Brain microvascular endothelial cell (primary cell): ENCODE results near the gene GGA3.
"Not testable (repeated sequence)": the region's sequence is repeated elsewhere in the genome, so short reads cannot be mapped to it uniquely, and the experiment has no call there.

Experiments
- DNase-seq: peaks from one replicate; pipeline ENCODE4 v3.0.0-alpha.2; 2020
- H3K27ac ChIP-seq: fragments of 250-450 bp; sonication (Bioruptor Pico); 2 replicates; pipeline ENCODE4 v1.5.1; 2020; ENCODE audit warnings: mild to moderate bottlenecking, moderate library complexity
- H3K27me3 ChIP-seq: fragments of 250-450 bp; sonication (Bioruptor Pico); replicated peaks from 2 replicates; pipeline ENCODE4 v1.5.1; 2020; ENCODE audit warnings: mild to moderate bottlenecking
- H3K36me3 ChIP-seq: fragments of 250-450 bp; sonication (Bioruptor Pico); replicated peaks from 2 replicates; pipeline ENCODE4 v1.5.1; 2020; ENCODE audit warnings: mild to moderate bottlenecking
- H3K4me3 ChIP-seq: 2 replicates; pipeline ENCODE4 v1.5.1; 2011; ENCODE audit warnings: low read depth, mild to moderate bottlenecking, control low read depth, low read length, moderate library complexity
- in situ Hi-C: cut with HindIII; loops from 2 replicates; pipeline ENCODE4 v1.10.0; 2017; ENCODE audit warnings: low sequenced_read_pairs, low pct_ligation_motif_present
- TF ChIP-seq, protein P1 (sequence below): IDR thresholded peaks from 2 replicates; pipeline ENCODE4 v1.5.1; 2011; ENCODE audit warnings: low read depth, mild to moderate bottlenecking, moderate library complexity, low read length, control low read depth, inconsistent platforms; ENCODE audit errors: missing control alignments

The GGA3 gene

DNA sequence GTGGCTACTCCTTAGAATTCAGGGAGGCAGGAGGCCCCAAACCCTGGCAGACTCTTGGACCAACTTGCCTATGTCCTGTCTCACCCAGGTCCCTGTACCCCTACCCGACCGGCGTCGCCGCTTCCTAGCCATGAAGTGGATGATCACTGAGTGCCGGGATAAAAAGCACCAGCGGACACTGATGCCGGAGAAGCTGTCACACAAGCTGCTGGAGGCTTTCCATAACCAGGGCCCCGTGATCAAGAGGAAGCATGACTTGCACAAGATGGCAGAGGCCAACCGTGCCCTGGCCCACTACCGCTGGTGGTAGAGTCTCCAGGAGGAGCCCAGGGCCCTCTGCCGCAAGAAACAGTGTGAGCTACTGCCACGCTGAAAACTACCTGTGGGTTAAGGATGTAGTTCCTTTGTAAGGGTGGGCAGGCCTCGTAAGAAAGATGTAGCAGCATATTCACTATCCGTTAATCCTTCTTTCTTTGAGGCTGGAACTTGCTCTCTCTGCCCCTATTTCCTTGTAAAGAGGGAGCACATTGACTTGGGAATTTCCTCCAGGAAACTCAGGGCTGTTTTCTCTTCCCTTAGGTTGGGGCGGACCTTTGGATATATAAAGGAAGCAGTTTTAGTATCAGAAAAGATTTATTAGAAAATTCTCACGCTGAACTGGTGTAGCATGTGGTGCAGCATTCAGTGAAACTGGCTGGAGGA is 4.4 kb upstream of the GGA3 start:
- in situ Hi-C loops = no loop called here
- TF ChIP-seq, protein P1, sequence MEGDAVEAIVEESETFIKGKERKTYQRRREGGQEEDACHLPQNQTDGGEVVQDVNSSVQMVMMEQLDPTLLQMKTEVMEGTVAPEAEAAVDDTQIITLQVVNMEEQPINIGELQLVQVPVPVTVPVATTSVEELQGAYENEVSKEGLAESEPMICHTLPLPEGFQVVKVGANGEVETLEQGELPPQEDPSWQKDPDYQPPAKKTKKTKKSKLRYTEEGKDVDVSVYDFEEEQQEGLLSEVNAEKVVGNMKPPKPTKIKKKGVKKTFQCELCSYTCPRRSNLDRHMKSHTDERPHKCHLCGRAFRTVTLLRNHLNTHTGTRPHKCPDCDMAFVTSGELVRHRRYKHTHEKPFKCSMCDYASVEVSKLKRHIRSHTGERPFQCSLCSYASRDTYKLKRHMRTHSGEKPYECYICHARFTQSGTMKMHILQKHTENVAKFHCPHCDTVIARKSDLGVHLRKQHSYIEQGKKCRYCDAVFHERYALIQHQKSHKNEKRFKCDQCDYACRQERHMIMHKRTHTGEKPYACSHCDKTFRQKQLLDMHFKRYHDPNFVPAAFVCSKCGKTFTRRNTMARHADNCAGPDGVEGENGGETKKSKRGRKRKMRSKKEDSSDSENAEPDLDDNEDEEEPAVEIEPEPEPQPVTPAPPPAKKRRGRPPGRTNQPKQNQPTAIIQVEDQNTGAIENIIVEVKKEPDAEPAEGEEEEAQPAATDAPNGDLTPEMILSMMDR = no peak
- DNase-seq = no peak

DNA sequence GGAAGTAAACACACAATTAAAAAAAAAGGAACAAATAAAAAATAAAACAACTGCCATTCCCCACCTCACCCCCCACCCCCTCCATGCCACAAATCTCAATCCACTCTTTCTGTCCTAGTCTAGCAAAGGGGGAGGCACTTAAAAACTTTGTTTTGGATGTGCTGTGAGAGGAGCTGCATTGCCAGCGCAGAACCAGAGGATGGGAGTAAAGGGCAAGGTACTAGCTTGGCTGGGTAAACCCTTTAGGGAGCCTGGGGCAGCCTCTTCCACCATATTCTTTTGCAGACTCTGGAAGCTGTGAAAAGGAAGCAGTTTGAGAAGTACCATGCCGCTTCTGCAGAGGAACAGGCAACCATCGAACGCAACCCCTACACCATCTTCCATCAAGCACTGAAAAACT is 1.6 kb upstream of the GGA3 start:
- no peak overlapping the region for H3K4me3 ChIP-seq
- no peak overlapping the region for H3K27ac ChIP-seq
- DNase-seq = no peak
- in situ Hi-C loops = no loop called here
- TF ChIP-seq, protein P1 = peak; percentile 10
- no peaks in the 10 kb centered on the region for H3K27me3 ChIP-seq
- H3K36me3 ChIP-seq = peaks cover 17% of the 10 kb centered on the region

More for the DNA sequence above, 4.4 kb upstream of the GGA3 start:
- Histone ChIP-seq H3K4me3 (no peak overlapping the region), H3K27me3 (no peaks in the 10 kb centered on the region), H3K36me3 (peaks cover 17% of the 10 kb centered on the region), H3K27ac (no peak overlapping the region)

DNA sequence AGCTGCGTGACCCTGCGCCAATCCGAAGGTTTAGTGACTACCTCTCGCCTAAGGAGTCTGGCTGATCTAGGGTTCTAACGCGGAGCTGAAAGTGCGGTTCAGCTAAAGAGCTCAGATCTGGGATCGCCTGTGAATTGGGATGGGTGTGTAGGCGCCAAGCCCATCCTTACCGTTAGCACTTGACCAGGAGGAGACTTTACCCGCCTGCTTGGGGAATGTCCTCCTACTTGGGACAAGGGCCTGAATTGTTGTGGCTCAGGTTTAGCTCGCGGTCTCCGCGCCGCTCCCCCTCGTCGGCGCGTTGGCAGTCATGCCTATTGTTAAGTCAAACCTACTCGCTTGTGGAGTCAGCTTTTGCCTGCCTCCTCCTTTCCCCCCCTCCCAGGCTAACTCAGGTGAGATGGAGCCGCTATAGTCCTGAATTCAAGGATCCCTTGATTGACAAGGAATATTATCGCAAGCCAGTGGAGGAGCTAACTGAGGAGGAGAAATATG is 753 bp upstream of the GGA3 start:
- Histone ChIP-seq H3K36me3 (peaks cover 17% of the 10 kb centered on the region), H3K27ac (peak overlapping the region; percentile 99), H3K27me3 (no peaks in the 10 kb centered on the region), H3K4me3 (peak overlapping the region; percentile 92)
- DNase-seq = no peak
- in situ Hi-C loops = no loop called here
- TF ChIP-seq, protein P1 = no peak

DNA sequence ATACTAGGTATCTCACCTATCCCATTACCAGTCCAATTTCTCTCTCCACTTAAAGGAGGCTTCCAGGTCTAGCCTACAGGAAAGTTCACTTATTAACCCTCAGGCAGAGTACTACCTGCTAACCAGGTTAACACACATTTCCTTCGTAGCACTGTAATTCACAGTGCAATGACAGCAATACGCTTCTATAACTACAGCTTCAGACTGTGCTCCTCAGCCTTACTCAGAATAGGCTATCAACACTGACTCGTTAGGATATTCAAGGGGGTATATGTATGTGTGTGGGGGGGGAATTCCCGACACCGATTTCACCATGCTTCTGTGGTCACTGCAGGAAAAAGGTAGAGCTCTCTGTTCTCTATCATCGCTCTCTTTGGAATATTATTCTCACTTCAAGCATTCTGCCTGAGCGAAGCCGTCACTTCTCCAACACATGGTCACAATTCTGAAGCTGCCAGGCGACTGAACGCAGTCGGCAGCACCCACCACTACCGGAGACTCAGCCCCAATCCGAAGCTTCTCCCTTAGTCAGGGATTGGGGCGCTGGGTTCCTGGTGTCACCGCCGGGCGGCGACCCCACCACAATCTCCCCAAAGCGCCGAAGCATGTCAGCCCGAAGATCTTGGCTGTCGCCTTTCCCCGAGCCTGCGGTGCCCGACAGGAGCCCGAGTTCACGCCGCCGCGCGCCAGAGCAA is 618 bp downstream of the GGA3 start:
- Histone ChIP-seq H3K27ac (peak overlapping the region; percentile 99), H3K36me3 (peaks cover 7% of the 10 kb centered on the region), H3K4me3 (peak overlapping the region; percentile 92), H3K27me3 (no peaks in the 10 kb centered on the region)
- TF ChIP-seq, protein P1 = peak; percentile 19
- in situ Hi-C loops = no loop called here
- no peak for DNase-seq

DNA sequence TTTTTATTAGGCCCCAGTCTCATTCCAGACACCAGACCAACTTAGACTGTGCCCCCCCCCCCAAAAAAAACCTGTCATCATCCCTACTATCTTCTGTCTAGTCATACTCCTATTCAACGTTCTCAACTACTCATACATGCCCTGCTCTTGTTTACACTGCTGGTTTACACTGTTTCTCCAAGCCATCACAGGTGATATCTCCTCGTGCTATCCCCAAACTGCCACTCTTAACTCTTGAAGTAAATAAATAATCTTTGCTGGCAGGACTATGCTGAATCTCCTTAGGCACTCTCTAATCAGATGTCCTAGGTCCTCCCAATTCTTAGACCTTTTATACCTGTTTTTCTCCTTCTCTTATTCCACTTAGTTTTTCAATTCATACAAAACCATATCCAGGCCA is 4.2 kb downstream of the GGA3 start:
- H3K4me3 ChIP-seq, H3K27ac ChIP-seq, H3K27me3 ChIP-seq, in situ Hi-C loops, H3K36me3 ChIP-seq, DNase-seq: not testable (repeated sequence)

DNA sequence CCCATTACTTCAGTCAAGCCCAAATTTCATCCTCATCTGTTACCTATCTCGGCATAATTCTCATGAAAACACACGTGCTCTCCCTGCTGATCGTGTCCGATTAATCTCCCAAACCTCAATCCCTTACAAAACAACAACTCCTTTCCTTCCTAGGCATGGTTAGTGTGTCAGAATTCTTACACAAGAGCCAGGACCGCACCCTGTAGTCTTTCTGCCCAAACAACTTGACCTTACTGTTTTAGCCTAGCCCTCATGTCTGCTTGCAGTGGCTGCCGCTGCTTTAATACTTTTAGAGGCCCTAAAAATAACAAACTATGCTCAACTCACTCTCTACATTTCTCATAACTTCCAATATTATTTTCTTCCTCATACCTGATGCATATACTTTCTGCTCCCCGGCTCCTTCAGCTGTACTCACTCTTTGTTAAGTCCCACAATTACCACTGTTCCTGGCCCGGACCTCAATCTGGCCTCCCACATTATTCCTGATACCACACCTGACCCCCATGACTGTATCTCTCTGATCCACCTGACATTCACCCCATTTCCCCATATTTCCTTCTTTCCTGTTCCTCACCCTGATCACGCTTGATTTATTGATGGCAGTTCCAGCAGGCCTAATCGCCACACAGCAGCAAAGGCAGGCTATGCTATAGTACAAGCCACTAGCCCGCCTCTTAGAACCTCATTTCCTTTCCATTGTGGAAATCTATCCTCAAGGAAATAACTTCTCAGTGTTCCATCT is 5.3 kb downstream of the GGA3 start:
- H3K27me3 ChIP-seq, H3K27ac ChIP-seq, H3K4me3 ChIP-seq, DNase-seq, H3K36me3 ChIP-seq, in situ Hi-C loops: not testable (repeated sequence)
